SK-N-SH treated with all-trans-retinoic acid at 6 μM for 48 hours (cell line): ENCODE measurements around the gene TRMT13.

Source experiments
- CSRNP3 ChIP-seq: fragments of 250-450 bp; sonication (Bioruptor Pico); IDR thresholded peaks from 2 replicates; pipeline ENCODE4 v1.5.1; 2021; ENCODE audit warnings: mild to moderate bottlenecking, moderate library complexity
- ESRRG ChIP-seq: fragments of 250-450 bp; sonication (Bioruptor Pico); IDR thresholded peaks from 2 replicates; pipeline ENCODE4 v1.6.1; 2021; ENCODE audit warnings: mild to moderate bottlenecking
- GLIS3 ChIP-seq: fragments of 250-450 bp; sonication (Bioruptor Pico); IDR thresholded peaks from 2 replicates; pipeline ENCODE4 v1.5.0; 2020; ENCODE audit warnings: mild to moderate bottlenecking, moderate library complexity
- OSR1 ChIP-seq: fragments of 250-450 bp; sonication (Bioruptor Pico); IDR thresholded peaks from 2 replicates; pipeline ENCODE4 v1.8.0; 2022; ENCODE audit warnings: moderate library complexity, mild to moderate bottlenecking, inconsistent platforms
- RARB ChIP-seq: fragments of 250-450 bp; sonication (Bioruptor Pico); IDR thresholded peaks from 2 replicates; pipeline ENCODE4 v1.8.0; 2021; ENCODE audit warnings: mild to moderate bottlenecking, moderate library complexity
- TOX ChIP-seq: fragments of 250-450 bp; sonication (Bioruptor Pico); IDR thresholded peaks from 2 replicates; pipeline ENCODE4 v1.8.0; 2021; ENCODE audit warnings: mild to moderate bottlenecking, moderate library complexity, borderline replicate concordance
- ZC3H10 ChIP-seq: fragments of 250-450 bp; sonication (Bioruptor Pico); IDR thresholded peaks from 2 replicates; pipeline ENCODE4 v1.5.1; 2021; ENCODE audit warnings: mild to moderate bottlenecking, moderate library complexity
- ZFP3 ChIP-seq: fragments of 250-450 bp; sonication (Bioruptor Pico); IDR thresholded peaks from 2 replicates; pipeline ENCODE4 v1.5.0; 2020; ENCODE audit warnings: mild to moderate bottlenecking, moderate library complexity
- ZFP30 ChIP-seq: fragments of 450-650 bp; formaldehyde crosslinking; IDR thresholded peaks from 2 replicates; pipeline ENCODE4 v1.5.0; 2022; ENCODE audit warnings: mild to moderate bottlenecking, moderate library complexity
- ZNF70 ChIP-seq: fragments of 450-650 bp; formaldehyde crosslinking; IDR thresholded peaks from 2 replicates; pipeline ENCODE4 v1.5.0; 2020; ENCODE audit warnings: mild to moderate bottlenecking, moderate library complexity
- TF ChIP-seq, protein P1 (sequence below): fragments of 250-450 bp; sonication (Bioruptor Pico); IDR thresholded peaks from 2 replicates; pipeline ENCODE4 v1.8.0; 2020; ENCODE audit warnings: mild to moderate bottlenecking, moderate library complexity, borderline replicate concordance
- TF ChIP-seq, protein P2 (sequence below): fragments of 250-450 bp; sonication (Bioruptor Pico); IDR thresholded peaks from 2 replicates; pipeline ENCODE4 v1.5.1; 2020; ENCODE audit warnings: low read depth, mild to moderate bottlenecking, moderate library complexity
- TF ChIP-seq, protein P3 (sequence below): fragments of 250-450 bp; sonication (Bioruptor Pico); IDR thresholded peaks from 2 replicates; pipeline ENCODE4 v1.5.0; 2020; ENCODE audit warnings: mild to moderate bottlenecking, moderate library complexity

- TF ChIP-seq, protein P1, sequence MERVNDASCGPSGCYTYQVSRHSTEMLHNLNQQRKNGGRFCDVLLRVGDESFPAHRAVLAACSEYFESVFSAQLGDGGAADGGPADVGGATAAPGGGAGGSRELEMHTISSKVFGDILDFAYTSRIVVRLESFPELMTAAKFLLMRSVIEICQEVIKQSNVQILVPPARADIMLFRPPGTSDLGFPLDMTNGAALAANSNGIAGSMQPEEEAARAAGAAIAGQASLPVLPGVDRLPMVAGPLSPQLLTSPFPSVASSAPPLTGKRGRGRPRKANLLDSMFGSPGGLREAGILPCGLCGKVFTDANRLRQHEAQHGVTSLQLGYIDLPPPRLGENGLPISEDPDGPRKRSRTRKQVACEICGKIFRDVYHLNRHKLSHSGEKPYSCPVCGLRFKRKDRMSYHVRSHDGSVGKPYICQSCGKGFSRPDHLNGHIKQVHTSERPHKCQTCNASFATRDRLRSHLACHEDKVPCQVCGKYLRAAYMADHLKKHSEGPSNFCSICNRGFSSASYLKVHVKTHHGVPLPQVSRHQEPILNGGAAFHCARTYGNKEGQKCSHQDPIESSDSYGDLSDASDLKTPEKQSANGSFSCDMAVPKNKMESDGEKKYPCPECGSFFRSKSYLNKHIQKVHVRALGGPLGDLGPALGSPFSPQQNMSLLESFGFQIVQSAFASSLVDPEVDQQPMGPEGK (CRISPR knock-in tag) = no peak
- no peak for TF ChIP-seq CSRNP3 (CRISPR knock-in tag)
- TF ChIP-seq ZFP30 (CRISPR knock-in tag) = no peak
- TF ChIP-seq, protein P2, sequence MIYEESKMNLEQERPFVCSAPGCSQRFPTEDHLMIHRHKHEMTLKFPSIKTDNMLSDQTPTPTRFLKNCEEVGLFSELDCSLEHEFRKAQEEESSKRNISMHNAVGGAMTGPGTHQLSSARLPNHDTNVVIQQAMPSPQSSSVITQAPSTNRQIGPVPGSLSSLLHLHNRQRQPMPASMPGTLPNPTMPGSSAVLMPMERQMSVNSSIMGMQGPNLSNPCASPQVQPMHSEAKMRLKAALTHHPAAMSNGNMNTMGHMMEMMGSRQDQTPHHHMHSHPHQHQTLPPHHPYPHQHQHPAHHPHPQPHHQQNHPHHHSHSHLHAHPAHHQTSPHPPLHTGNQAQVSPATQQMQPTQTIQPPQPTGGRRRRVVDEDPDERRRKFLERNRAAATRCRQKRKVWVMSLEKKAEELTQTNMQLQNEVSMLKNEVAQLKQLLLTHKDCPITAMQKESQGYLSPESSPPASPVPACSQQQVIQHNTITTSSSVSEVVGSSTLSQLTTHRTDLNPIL (CRISPR knock-in tag) = no peak
- no peak for TF ChIP-seq ZC3H10
- no peak for TF ChIP-seq TOX
- TF ChIP-seq ZFP3 (CRISPR knock-in tag) = no peak
- no peak for TF ChIP-seq OSR1
- no peak for TF ChIP-seq GLIS3 (CRISPR knock-in tag)
- no peak for TF ChIP-seq ESRRG (CRISPR knock-in tag)
- TF ChIP-seq ZNF70 (CRISPR knock-in tag) = no peak
- TF ChIP-seq, protein P3, sequence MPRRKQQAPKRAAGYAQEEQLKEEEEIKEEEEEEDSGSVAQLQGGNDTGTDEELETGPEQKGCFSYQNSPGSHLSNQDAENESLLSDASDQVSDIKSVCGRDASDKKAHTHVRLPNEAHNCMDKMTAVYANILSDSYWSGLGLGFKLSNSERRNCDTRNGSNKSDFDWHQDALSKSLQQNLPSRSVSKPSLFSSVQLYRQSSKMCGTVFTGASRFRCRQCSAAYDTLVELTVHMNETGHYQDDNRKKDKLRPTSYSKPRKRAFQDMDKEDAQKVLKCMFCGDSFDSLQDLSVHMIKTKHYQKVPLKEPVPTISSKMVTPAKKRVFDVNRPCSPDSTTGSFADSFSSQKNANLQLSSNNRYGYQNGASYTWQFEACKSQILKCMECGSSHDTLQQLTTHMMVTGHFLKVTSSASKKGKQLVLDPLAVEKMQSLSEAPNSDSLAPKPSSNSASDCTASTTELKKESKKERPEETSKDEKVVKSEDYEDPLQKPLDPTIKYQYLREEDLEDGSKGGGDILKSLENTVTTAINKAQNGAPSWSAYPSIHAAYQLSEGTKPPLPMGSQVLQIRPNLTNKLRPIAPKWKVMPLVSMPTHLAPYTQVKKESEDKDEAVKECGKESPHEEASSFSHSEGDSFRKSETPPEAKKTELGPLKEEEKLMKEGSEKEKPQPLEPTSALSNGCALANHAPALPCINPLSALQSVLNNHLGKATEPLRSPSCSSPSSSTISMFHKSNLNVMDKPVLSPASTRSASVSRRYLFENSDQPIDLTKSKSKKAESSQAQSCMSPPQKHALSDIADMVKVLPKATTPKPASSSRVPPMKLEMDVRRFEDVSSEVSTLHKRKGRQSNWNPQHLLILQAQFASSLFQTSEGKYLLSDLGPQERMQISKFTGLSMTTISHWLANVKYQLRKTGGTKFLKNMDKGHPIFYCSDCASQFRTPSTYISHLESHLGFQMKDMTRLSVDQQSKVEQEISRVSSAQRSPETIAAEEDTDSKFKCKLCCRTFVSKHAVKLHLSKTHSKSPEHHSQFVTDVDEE (CRISPR knock-in tag) = no peak
- TF ChIP-seq RARB (CRISPR knock-in tag) = no peak
Observed at GRCh38 chr1:100178091-100178490, 45.1 kb downstream of the TRMT13 start, which contains the start of gene LRRC39.
